Upper lobe of right lung (tissue), 1 donor: ENCODE results near the gene CLEC2B. TPM values are rescaled to one million over a fixed set of nuclear protein-coding genes. Genes with fewer than 3 reads are reported as not detected.

Source experiments
- ATAC-seq: fragments of 200-7000 bp; cut with Tn5 transposase; one replicate; pipeline ENCODE4 v1.9.1; 2020; ENCODE audit warnings: mild to moderate bottlenecking, moderate library complexity
- DNase-seq: peaks from one replicate; pipeline ENCODE4 v3.0.0-alpha.2; 2020
- H3K27ac ChIP-seq: fragments of 200-600 bp; one replicate; pipeline ENCODE4 v1.8.0; 2022
- H3K27me3 ChIP-seq: fragments of 200-600 bp; one replicate; pipeline ENCODE4 v1.8.0; 2022; ENCODE audit warnings: mild to moderate bottlenecking
- H3K36me3 ChIP-seq: fragments of 200-600 bp; one replicate; pipeline ENCODE4 v1.8.0; 2022
- H3K4me1 ChIP-seq: fragments of 200-600 bp; one replicate; pipeline ENCODE4 v1.8.0; 2022
- H3K4me3 ChIP-seq: fragments of 200-600 bp; one replicate; pipeline ENCODE4 v1.8.0; 2022; ENCODE audit warnings: mild to moderate bottlenecking
- H3K9me3 ChIP-seq: fragments of 200-600 bp; one replicate; pipeline ENCODE4 v1.8.0; 2022
- CTCF ChIP-seq: fragments of 200-600 bp; IDR thresholded peaks from one replicate; pipeline ENCODE4 v1.8.0; 2022; ENCODE audit warnings: antibody characterized with exemption
- intact Hi-C: fragments of 100-400 bp; cut with DNase I; formaldehyde crosslinking; loops from one replicate; pipeline ENCODE4 v1.11.0; 2022
- total RNA-seq: library from RNA; stranded (reverse); fragmentation: NEBNext Ultra II Directional; extraction: Animal tissue kit (Norgen Biotek cat#: 25700); gene quantifications from one replicate; pipeline ENCODE4 v1.2.1, GENCODE V29; 2021
- donor health status: DM: no; HTN: yes; CAD: no; lungs with severe emphysema.

The CLEC2B gene
- total RNA-seq, 1 donor from 2014 or later, result 24.6 TPM

- H3K9me3 ChIP-seq, result no peaks in the 10 kb centered on the region
- H3K27ac ChIP-seq, result no peak overlapping the region
- DNase-seq (peak; percentile 91), ATAC-seq (peak; percentile 99)
- intact Hi-C loops, result loop anchor here (10.0 kb wide), 1 partner anchor 101 kb away; no protein-coding TSS in a partner anchor
- peak overlapping the region; percentile 39 for H3K4me3 ChIP-seq
- H3K36me3 ChIP-seq, result no peaks in the 10 kb centered on the region
- peaks cover 5% of the 10 kb centered on the region for H3K4me1 ChIP-seq
- peak; percentile 93 for TF ChIP-seq CTCF
- no peaks in the 10 kb centered on the region for H3K27me3 ChIP-seq
These were observed 55.0 kb downstream of the CLEC2B start for GRCh38 chr12:9813821-9814798.

- no peaks in the 10 kb centered on the region for H3K9me3 ChIP-seq
- peaks cover 5% of the 10 kb centered on the region for H3K4me1 ChIP-seq
- intact Hi-C loops, result loop anchor here (10.0 kb wide), 1 partner anchor 103 kb away; no protein-coding TSS in a partner anchor
- ATAC-seq (no peak), DNase-seq (no peak)
- no peaks in the 10 kb centered on the region for H3K27me3 ChIP-seq
- no peaks in the 10 kb centered on the region for H3K36me3 ChIP-seq
- no peak for TF ChIP-seq CTCF
- no peak overlapping the region for H3K4me3 ChIP-seq
- H3K27ac ChIP-seq, result no peak overlapping the region
These were observed 57.5 kb downstream of the CLEC2B start for GRCh38 chr12:9811621-9812020.

GRCh38 chr12:9810671-9811070 lies 58.5 kb downstream of the CLEC2B start:
- H3K4me1 ChIP-seq, result peaks cover 5% of the 10 kb centered on the region
- H3K36me3 ChIP-seq, result no peaks in the 10 kb centered on the region
- no peak overlapping the region for H3K27ac ChIP-seq
- no peak for DNase-seq
- no peaks in the 10 kb centered on the region for H3K9me3 ChIP-seq
- no peak for TF ChIP-seq CTCF
- ATAC-seq, result peak; percentile 9
- no peaks in the 10 kb centered on the region for H3K27me3 ChIP-seq
- no peak overlapping the region for H3K4me3 ChIP-seq
- intact Hi-C loops, result loop anchor here (10.0 kb wide), 1 partner anchor 104 kb away; no protein-coding TSS in a partner anchor

- Histone ChIP-seq H3K4me3 (no peak overlapping the region), H3K9me3 (no peaks in the 10 kb centered on the region), H3K4me1 (peaks cover 5% of the 10 kb centered on the region), H3K27ac (no peak overlapping the region), H3K36me3 (no peaks in the 10 kb centered on the region), H3K27me3 (no peaks in the 10 kb centered on the region)
- intact Hi-C loops, result loop anchor here (10.0 kb wide), 1 partner anchor 105 kb away; no protein-coding TSS in a partner anchor
- DNase-seq, result no peak
- no peak for TF ChIP-seq CTCF
- ATAC-seq, result no peak
These were observed 59.3 kb downstream of the CLEC2B start for GRCh38 chr12:9809866-9810265.

GRCh38 chr12:9809338-9809737 lies 59.8 kb downstream of the CLEC2B start:
- Histone ChIP-seq H3K4me1 (peaks cover 5% of the 10 kb centered on the region), H3K36me3 (no peaks in the 10 kb centered on the region), H3K9me3 (no peaks in the 10 kb centered on the region), H3K27ac (no peak overlapping the region), H3K4me3 (no peak overlapping the region), H3K27me3 (no peaks in the 10 kb centered on the region)
- TF ChIP-seq CTCF, result no peak
- DNase-seq, result no peak
- ATAC-seq, result no peak
- intact Hi-C loops, result no loop called here
